ENCODE results near the gene AKR1C2.
"Not testable (repeated sequence)": the region's sequence is repeated elsewhere in the genome, so short reads cannot be mapped to it uniquely, and the experiment has no call there.

DNA sequence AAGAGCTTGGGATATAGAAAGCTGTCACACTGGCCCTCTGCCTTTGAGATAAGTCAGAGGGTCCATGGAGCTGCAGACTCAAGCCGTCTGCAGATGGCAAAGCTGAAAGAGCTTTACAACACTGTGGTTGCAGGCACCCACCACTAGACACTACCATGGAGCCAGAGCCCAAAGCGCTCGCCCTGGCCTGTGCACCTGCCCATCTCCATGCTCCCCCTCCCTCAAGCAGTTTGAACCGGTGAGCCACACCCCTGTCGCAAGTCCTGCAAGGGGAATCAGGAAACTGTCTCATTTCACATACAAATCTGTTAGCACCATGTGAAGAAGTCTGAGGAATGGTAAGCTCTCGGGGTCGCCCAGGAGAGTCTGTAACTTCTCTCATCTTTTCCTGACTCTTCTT is 6.4 kb upstream of the AKR1C2 start:
- TF ChIP-seq, protein P1, sequence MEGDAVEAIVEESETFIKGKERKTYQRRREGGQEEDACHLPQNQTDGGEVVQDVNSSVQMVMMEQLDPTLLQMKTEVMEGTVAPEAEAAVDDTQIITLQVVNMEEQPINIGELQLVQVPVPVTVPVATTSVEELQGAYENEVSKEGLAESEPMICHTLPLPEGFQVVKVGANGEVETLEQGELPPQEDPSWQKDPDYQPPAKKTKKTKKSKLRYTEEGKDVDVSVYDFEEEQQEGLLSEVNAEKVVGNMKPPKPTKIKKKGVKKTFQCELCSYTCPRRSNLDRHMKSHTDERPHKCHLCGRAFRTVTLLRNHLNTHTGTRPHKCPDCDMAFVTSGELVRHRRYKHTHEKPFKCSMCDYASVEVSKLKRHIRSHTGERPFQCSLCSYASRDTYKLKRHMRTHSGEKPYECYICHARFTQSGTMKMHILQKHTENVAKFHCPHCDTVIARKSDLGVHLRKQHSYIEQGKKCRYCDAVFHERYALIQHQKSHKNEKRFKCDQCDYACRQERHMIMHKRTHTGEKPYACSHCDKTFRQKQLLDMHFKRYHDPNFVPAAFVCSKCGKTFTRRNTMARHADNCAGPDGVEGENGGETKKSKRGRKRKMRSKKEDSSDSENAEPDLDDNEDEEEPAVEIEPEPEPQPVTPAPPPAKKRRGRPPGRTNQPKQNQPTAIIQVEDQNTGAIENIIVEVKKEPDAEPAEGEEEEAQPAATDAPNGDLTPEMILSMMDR (IDR thresholded peaks at IDR 0.05), result not testable (repeated sequence)
- TF ChIP-seq EZH2, EZH2phosphoT487 (IDR thresholded peaks at IDR 0.05): not testable (repeated sequence)
